Measurements from ENCODE around the gene SYNDIG1L.

DNA sequence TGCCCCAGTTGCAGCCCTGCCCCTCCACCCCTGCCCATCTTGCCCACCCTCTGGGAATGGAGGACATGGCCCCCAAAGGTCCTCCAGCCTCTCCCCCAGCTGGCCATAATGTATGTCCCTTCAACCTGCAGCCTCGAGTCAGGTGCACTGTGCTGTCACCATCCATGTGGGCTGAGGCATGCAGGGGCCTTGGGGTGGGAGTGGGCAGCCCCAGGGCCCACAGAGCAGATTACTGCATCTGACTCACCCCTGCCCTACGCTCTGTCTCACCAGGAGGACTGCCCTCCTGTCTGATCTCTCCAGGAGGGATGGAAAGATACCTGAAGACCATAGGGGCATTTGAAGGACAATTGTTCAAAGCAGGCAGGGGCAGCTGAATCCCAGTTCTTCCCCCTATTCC, 13.3 kb downstream of the SYNDIG1L start:
- TF ChIP-seq MYC (CRISPR knock-in tag; IDR thresholded peaks at IDR 0.05; ENCODE audit: borderline replicate concordance) (no peak), GPBP1L1 (CRISPR knock-in tag; IDR thresholded peaks at IDR 0.05) (no peak)
